SK-N-SH (cell line): ENCODE results near the gene TMEM234. TPM values are rescaled to one million over a fixed set of nuclear protein-coding genes. Genes with fewer than 3 reads are reported as not detected.

ENCODE experiments used
- CTCF ChIA-PET: fragments of 300-600, 350-600 bp; formaldehyde crosslinking; extraction: SDS; loops from one replicate; lab custom pipeline; 2021; lab: Yijun Ruan, JAX
- POLR2A ChIA-PET: fragments of 350-600 bp; sonication (Branson Sonifier 250); formaldehyde crosslinking; extraction: SDS; loops from one replicate; lab custom pipeline; 2020; ENCODE audit warnings: antibody characterized with exemption, inconsistent platforms; lab: Yijun Ruan, JAX
- DNase-seq: peaks from one replicate; pipeline ENCODE4 v3.0.0; 2012
- H2AFZ ChIP-seq: fragments of 200-600 bp; sonication (generic); 2 replicates; pipeline ENCODE4 v1.8.1; 2016; ENCODE audit warnings: antibody characterized with exemption, mild to moderate bottlenecking, low read depth
- H3F3A ChIP-seq: fragments of 200-600 bp; sonication (generic); replicated peaks from 2 replicates; pipeline ENCODE3; 2016; ENCODE audit warnings: antibody characterized with exemption, mild to moderate bottlenecking; ENCODE audit not compliant: insufficient read depth
- H3K27ac ChIP-seq, 2 experiments: fragments of 200-500 bp in 1 of 2; fragments of 200-600 bp in 1 of 2; sonication (Bioruptor generic) in 1 of 2; sonication (generic), shearing (Covaris generic) in 1 of 2; 2 replicates each; pipeline versions ENCODE4 v1.5.1 to v1.6.1; 2014 to 2016; ENCODE audit warnings: low read depth in 2 of 2, inconsistent platforms in 1 of 2, low read length in 1 of 2, mild to moderate bottlenecking in 1 of 2, mixed read lengths in 1 of 2
- H3K27me3 ChIP-seq: fragments of 200-600 bp; sonication (generic), shearing (Covaris generic); 2 replicates; pipeline ENCODE4 v1.6.1; 2016; ENCODE audit warnings: mixed run types; ENCODE audit not compliant: insufficient read depth
- H3K36me3 ChIP-seq, 2 experiments: fragments of 200-500 bp in 1 of 2; fragments of 200-600 bp in 1 of 2; sonication (Bioruptor generic) in 1 of 2; sonication (generic) in 1 of 2; replicated peaks in 1 of 2; 2 replicates each; pipeline versions ENCODE3 to v1.5.1; 2014 to 2016; ENCODE audit warnings: low read length in 1 of 2, mild to moderate bottlenecking in 1 of 2; ENCODE audit not compliant: insufficient read depth in 2 of 2, control insufficient read depth in 1 of 2
- H3K4me1 ChIP-seq, 2 experiments: fragments of 200-500 bp in 1 of 2; fragments of 200-600 bp in 1 of 2; sonication (Bioruptor generic) in 1 of 2; sonication (generic), shearing (Covaris generic) in 1 of 2; 2 replicates each; pipeline versions ENCODE4 v1.5.1 to v1.6.1; 2014 to 2016; ENCODE audit warnings: low read depth in 1 of 2, low read length in 1 of 2, mixed run types in 1 of 2; ENCODE audit not compliant: insufficient read depth in 2 of 2, control insufficient read depth in 1 of 2
- H3K4me2 ChIP-seq: fragments of 200-600 bp; sonication (generic), shearing (Covaris generic); 2 replicates; pipeline ENCODE4 v1.6.1; 2017; ENCODE audit warnings: mixed run types
- H3K4me3 ChIP-seq, 2 experiments: fragments of 200-500 bp in 1 of 2; fragments of 200-600 bp in 1 of 2; sonication (Bioruptor generic) in 1 of 2; sonication (generic), shearing (Covaris generic) in 1 of 2; 2 replicates each; pipeline versions ENCODE4 v1.5.1 to v1.8.1; 2014 to 2016; ENCODE audit warnings: low read depth in 2 of 2, inconsistent platforms in 1 of 2, low read length in 1 of 2, mild to moderate bottlenecking in 1 of 2, mixed read lengths in 1 of 2, moderate library complexity in 1 of 2
- H3K79me2 ChIP-seq: fragments of 200-600 bp; sonication (generic); 2 replicates; pipeline ENCODE4 v1.8.1; 2017; ENCODE audit warnings: mild to moderate bottlenecking; ENCODE audit not compliant: insufficient read depth
- H3K9ac ChIP-seq: fragments of 200-600 bp; sonication (generic); 2 replicates; pipeline ENCODE4 v1.6.1; 2017; ENCODE audit warnings: mixed run types
- H3K9me2 ChIP-seq: fragments of 200-600 bp; sonication (generic); 2 replicates; pipeline ENCODE4 v1.6.1; 2017; ENCODE audit warnings: mixed run types
- H3K9me3 ChIP-seq: fragments of 200-600 bp; sonication (generic); 2 replicates; pipeline ENCODE4 v1.6.1; 2017; ENCODE audit warnings: mixed run types, mild to moderate bottlenecking, moderate library complexity
- H4K20me1 ChIP-seq: fragments of 200-600 bp; sonication (generic); 2 replicates; pipeline ENCODE4 v1.6.1; 2017; ENCODE audit warnings: mild to moderate bottlenecking, mixed run types; ENCODE audit not compliant: insufficient read depth
- CHD2 ChIP-seq: fragments of 150-350 bp; IDR thresholded peaks from 2 replicates; pipeline ENCODE4 v1.6.1; 2018; ENCODE audit warnings: low read length; ENCODE audit not compliant: partially characterized antibody
- ELF1 ChIP-seq: IDR thresholded peaks from 2 replicates; pipeline ENCODE4 v1.4.0; 2012
- EP300 ChIP-seq, 2 experiments: IDR thresholded peaks; 2 replicates each; pipeline versions ENCODE4 v1.4.0 to v1.6.1; 2012; ENCODE audit warnings: borderline replicate concordance in 1 of 2, low read depth in 1 of 2, low read length in 1 of 2
- FOXJ3 ChIP-seq: sonication (generic); formaldehyde crosslinking; IDR thresholded peaks from 2 replicates; pipeline ENCODE4 v1.5.1; 2020; ENCODE audit warnings: mild to moderate bottlenecking, missing genetic modification reagents
- FOXM1 ChIP-seq: IDR thresholded peaks from 2 replicates; pipeline ENCODE4 v1.4.0; 2012; ENCODE audit warnings: low read depth, mild to moderate bottlenecking
- GABPA ChIP-seq: IDR thresholded peaks from 2 replicates; pipeline ENCODE4 v1.4.0; 2012; ENCODE audit warnings: low read depth, mild to moderate bottlenecking
- GATA2 ChIP-seq: sonication (generic); formaldehyde crosslinking; IDR thresholded peaks from 2 replicates; pipeline ENCODE4 v1.5.0; 2020; ENCODE audit warnings: mild to moderate bottlenecking, missing genetic modification reagents
- JUND ChIP-seq: IDR thresholded peaks from 2 replicates; pipeline ENCODE4 v1.4.0; 2012
- MEF2A ChIP-seq: IDR thresholded peaks from 2 replicates; pipeline ENCODE4 v1.4.0; 2012; ENCODE audit warnings: low read depth, borderline replicate concordance
- NFIC ChIP-seq: IDR thresholded peaks from 2 replicates; pipeline ENCODE4 v1.4.0; 2012; ENCODE audit warnings: borderline replicate concordance
- NRF1 ChIP-seq: IDR thresholded peaks from 2 replicates; pipeline ENCODE4 v1.6.1; 2012; ENCODE audit warnings: low read depth, mild to moderate bottlenecking, low read length
- POLR2AphosphoS5 ChIP-seq: IDR thresholded peaks from 2 replicates; pipeline ENCODE4 v1.6.1; 2012; ENCODE audit warnings: low read depth, low read length
- RAD21 ChIP-seq: IDR thresholded peaks from 2 replicates; pipeline ENCODE4 v1.6.1; 2012; ENCODE audit warnings: mild to moderate bottlenecking, low read length
- RCOR1 ChIP-seq: fragments of 150-350 bp; IDR thresholded peaks from 2 replicates; pipeline ENCODE4 v1.6.1; 2017; ENCODE audit warnings: antibody characterized with exemption, low read length
- RFX5 ChIP-seq: IDR thresholded peaks from 2 replicates; pipeline ENCODE4 v1.6.1; 2012; ENCODE audit warnings: mild to moderate bottlenecking, improper control_type of control experiment, low read length
- RXRA ChIP-seq: IDR thresholded peaks from 2 replicates; pipeline ENCODE4 v1.4.0; 2012; ENCODE audit warnings: low read depth, mild to moderate bottlenecking, borderline replicate concordance
- TEAD4 ChIP-seq: IDR thresholded peaks from 2 replicates; pipeline ENCODE4 v1.4.0; 2012; ENCODE audit warnings: mild to moderate bottlenecking, borderline replicate concordance; ENCODE audit not compliant: insufficient read depth
- USF1 ChIP-seq: IDR thresholded peaks from 2 replicates; pipeline ENCODE4 v1.4.0; 2012; ENCODE audit warnings: low read depth, borderline replicate concordance
- ZBTB33 ChIP-seq: IDR thresholded peaks from 2 replicates; pipeline ENCODE4 v1.4.0; 2012; ENCODE audit warnings: low read depth, borderline replicate concordance
- WGBS: methylation state at CpG from one replicate; pipeline ENCODE4 v1.1.6; 2017; ENCODE audit warnings: low lambda C conversion rate; 5-methylcytosine and 5-hydroxymethylcytosine counted together
- polyA plus RNA-seq, 3 experiments: library from polyadenylated mRNA; depleted of rRNA; stranded (reverse); fragments of >200 nt; gene quantifications; 2 replicates each; pipeline ENCODE4 v1.2.3, GENCODE V29; 2012
- TF ChIP-seq, protein P1 (sequence below): IDR thresholded peaks from 2 replicates; pipeline ENCODE4 v1.4.0; 2012; ENCODE audit warnings: low read depth
- TF ChIP-seq, protein P2 (sequence below): fragments of 200-600 bp; sonication (generic); IDR thresholded peaks from 2 replicates; pipeline ENCODE4 v1.6.1; 2017; ENCODE audit warnings: antibody characterized with exemption, mild to moderate bottlenecking, moderate library complexity
- TF ChIP-seq, protein P3 (sequence below): IDR thresholded peaks from 2 replicates; pipeline ENCODE4; 2012

The TMEM234 gene
- polyA plus RNA-seq, 1 of the 3 experiments (the other 2 are of a cell fraction): 31.9 TPM

GRCh38 chr1:32239337-32239736 is 17.2 kb upstream of the TMEM234 start:
- no peak overlapping the region for H3K27ac ChIP-seq
- no peak overlapping the region for H3K9ac ChIP-seq
- no peaks in the 10 kb centered on the region for H3K9me3 ChIP-seq
- H4K20me1 ChIP-seq: no peaks in the 10 kb centered on the region
- no peak overlapping the region for H2AFZ ChIP-seq
- ChIA-PET CTCF (interaction anchor here (1.4 to 3.7 kb wide), 7 partner anchors 9 to 53 kb away, joined by 4 to 24 read pairs (median 10); partner anchors contain the start of genes EIF3I, FAM167B, HDAC1 and TMEM234), POLR2A (interaction anchor here (0.6 to 1.5 kb wide), 2 partner anchors 10 to 37 kb away, joined by 3 to 5 read pairs; no protein-coding TSS in a partner anchor)
- H3K36me3 ChIP-seq: no peaks in the 10 kb centered on the region
- H3F3A ChIP-seq: peaks cover 33% of the 10 kb centered on the region
- no peak overlapping the region for H3K4me2 ChIP-seq
- H3K4me1 ChIP-seq: peaks cover 12 to 13% of the 10 kb centered on the region in 2 experiments; a peak in 2 of 4 replicates
- H3K27me3 ChIP-seq: no peaks in the 10 kb centered on the region
- no peaks in the 10 kb centered on the region for H3K79me2 ChIP-seq
- DNase-seq: no peak
- TF ChIP-seq POLR2AphosphoS5 (no peak), ZBTB33 (no peak), RCOR1 (no peak), CHD2 (no peak), RFX5 (no peak), MEF2A (no peak), JUND (no peak), RAD21 (no peak), ELF1 (no peak), NFIC (no peak), TEAD4 (no peak), GABPA (no peak)
- TF ChIP-seq, protein P1, sequence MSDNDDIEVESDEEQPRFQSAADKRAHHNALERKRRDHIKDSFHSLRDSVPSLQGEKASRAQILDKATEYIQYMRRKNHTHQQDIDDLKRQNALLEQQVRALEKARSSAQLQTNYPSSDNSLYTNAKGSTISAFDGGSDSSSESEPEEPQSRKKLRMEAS: no peak
- TF ChIP-seq, protein P2, sequence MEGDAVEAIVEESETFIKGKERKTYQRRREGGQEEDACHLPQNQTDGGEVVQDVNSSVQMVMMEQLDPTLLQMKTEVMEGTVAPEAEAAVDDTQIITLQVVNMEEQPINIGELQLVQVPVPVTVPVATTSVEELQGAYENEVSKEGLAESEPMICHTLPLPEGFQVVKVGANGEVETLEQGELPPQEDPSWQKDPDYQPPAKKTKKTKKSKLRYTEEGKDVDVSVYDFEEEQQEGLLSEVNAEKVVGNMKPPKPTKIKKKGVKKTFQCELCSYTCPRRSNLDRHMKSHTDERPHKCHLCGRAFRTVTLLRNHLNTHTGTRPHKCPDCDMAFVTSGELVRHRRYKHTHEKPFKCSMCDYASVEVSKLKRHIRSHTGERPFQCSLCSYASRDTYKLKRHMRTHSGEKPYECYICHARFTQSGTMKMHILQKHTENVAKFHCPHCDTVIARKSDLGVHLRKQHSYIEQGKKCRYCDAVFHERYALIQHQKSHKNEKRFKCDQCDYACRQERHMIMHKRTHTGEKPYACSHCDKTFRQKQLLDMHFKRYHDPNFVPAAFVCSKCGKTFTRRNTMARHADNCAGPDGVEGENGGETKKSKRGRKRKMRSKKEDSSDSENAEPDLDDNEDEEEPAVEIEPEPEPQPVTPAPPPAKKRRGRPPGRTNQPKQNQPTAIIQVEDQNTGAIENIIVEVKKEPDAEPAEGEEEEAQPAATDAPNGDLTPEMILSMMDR: no peak
- H3K9me2 ChIP-seq: no peaks in the 10 kb centered on the region
- no peak overlapping the region for H3K4me3 ChIP-seq
- WGBS: 90% methylated on average over 4 of the region's 4 CpGs

GRCh38 chr1:32234792-32235191 is 12.6 kb upstream of the TMEM234 start:
- Histone ChIP-seq H3K27ac (peak overlapping the region in 1 of 2 experiments; percentile 96; a peak in 2 of 4 replicates), H3K9me3 (no peaks in the 10 kb centered on the region), H4K20me1 (no peaks in the 10 kb centered on the region), H3K4me3 (no peak overlapping the region), H3K79me2 (no peaks in the 10 kb centered on the region), H3K9me2 (no peaks in the 10 kb centered on the region), H3K36me3 (peaks cover 13 to 14% of the 10 kb centered on the region in 2 experiments), H3F3A (peaks cover 39% of the 10 kb centered on the region), H3K9ac (no peak overlapping the region), H2AFZ (no peak overlapping the region), H3K4me1 (peaks cover 0 to 12% of the 10 kb centered on the region in 2 experiments; a peak in 2 of 4 replicates), H3K4me2 (no peak overlapping the region), H3K27me3 (no peaks in the 10 kb centered on the region)
- POLR2A ChIA-PET: no interaction called here
- CTCF ChIA-PET: interaction anchor here (1.1 kb wide), 1 partner anchor 14 kb away, joined by 3 read pairs; no protein-coding TSS in a partner anchor
- TF ChIP-seq, protein P3, sequence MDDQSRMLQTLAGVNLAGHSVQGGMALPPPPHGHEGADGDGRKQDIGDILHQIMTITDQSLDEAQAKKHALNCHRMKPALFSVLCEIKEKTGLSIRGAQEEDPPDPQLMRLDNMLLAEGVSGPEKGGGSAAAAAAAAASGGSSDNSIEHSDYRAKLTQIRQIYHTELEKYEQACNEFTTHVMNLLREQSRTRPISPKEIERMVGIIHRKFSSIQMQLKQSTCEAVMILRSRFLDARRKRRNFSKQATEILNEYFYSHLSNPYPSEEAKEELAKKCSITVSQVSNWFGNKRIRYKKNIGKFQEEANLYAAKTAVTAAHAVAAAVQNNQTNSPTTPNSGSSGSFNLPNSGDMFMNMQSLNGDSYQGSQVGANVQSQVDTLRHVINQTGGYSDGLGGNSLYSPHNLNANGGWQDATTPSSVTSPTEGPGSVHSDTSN: no peak
- TF ChIP-seq GATA2: no peak
- TF ChIP-seq FOXM1: no peak
- TF ChIP-seq RXRA: no peak
- no peak for TF ChIP-seq RCOR1
- TF ChIP-seq NRF1: no peak
- no peak for TF ChIP-seq JUND
- TF ChIP-seq FOXJ3 (CRISPR knock-in tag): no peak
- TF ChIP-seq USF1: no peak
- TF ChIP-seq GABPA: no peak
- TF ChIP-seq, protein P1: no peak
- TF ChIP-seq EP300 (IDR thresholded peaks at IDR 0.05; ENCODE audit: borderline replicate concordance in 1 of 2, low read depth in 1 of 2, low read length in 1 of 2): no peak
- no peak for DNase-seq
- WGBS: 94% methylated on average over 3 of the region's 7 CpGs
